HEK293 (cell line): Measurements from ENCODE around the gene SS18L1.

ENCODE experiments used
- CTCF ChIP-seq: fragments of 450-650 bp; formaldehyde crosslinking; IDR thresholded peaks from 2 replicates; pipeline ENCODE4 v1.5.1; 2016; ENCODE audit warnings: missing biosample characterization, missing genetic modification characterization
- TF ChIP-seq, protein P1 (sequence below): fragments of 450-650 bp; formaldehyde crosslinking; IDR thresholded peaks from 2 replicates; pipeline ENCODE4 v1.5.1; 2016; ENCODE audit warnings: missing biosample characterization, missing genetic modification characterization, borderline replicate concordance

DNA sequence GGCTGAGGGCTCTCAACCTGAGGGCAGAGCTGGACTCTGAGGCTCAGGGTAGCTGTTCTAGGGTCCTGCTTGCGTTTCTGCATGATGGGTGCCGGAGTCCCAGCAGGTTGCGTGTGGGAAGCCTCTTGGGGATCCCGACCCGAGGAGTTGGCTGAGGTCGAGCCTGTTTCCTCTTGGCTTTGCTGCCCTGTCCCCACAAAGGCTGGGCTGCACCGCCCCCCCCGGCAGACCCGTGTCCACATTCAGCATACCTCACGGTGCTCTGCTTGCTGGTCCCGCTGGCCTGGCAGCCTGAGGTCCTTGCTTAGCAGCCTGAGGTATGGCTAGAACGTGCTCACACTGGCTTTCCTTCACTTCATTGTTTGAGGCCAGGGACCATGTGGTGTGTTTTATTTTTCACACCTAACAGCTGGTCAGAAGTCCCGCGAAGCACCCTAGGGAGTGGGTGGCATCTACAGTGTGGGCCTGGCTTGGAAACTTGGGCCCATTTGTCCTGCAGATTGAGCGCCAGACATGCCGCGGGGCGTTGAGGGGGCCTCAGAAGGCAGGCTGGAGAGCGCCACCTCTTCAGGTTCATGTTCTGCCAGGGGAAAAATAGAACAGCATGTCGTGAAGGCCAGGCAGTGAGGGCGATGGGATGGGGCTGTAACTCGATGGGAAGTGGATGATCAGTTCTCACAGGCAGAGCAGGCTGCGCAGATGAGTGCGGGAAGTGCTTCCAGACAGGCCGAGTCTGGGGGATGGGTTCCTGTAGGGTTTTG, 11.8 kb upstream of the SS18L1 start:
- TF ChIP-seq, protein P1, sequence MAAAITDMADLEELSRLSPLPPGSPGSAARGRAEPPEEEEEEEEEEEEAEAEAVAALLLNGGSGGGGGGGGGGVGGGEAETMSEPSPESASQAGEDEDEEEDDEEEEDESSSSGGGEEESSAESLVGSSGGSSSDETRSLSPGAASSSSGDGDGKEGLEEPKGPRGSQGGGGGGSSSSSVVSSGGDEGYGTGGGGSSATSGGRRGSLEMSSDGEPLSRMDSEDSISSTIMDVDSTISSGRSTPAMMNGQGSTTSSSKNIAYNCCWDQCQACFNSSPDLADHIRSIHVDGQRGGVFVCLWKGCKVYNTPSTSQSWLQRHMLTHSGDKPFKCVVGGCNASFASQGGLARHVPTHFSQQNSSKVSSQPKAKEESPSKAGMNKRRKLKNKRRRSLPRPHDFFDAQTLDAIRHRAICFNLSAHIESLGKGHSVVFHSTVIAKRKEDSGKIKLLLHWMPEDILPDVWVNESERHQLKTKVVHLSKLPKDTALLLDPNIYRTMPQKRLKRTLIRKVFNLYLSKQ, result no peak
- no peak for TF ChIP-seq CTCF (tag by site-specific recombination)
